ENCODE data around the gene NUMA1. TPM values are rescaled to one million over a fixed set of nuclear protein-coding genes. Genes with fewer than 3 reads are reported as not detected.

The NUMA1 gene
- total and polyA plus RNA-seq, 2 of the 8 experiments (the other 6 are each of a cell fraction or from before 2014, with no cell fraction given) = 101 to 107 TPM

DNA sequence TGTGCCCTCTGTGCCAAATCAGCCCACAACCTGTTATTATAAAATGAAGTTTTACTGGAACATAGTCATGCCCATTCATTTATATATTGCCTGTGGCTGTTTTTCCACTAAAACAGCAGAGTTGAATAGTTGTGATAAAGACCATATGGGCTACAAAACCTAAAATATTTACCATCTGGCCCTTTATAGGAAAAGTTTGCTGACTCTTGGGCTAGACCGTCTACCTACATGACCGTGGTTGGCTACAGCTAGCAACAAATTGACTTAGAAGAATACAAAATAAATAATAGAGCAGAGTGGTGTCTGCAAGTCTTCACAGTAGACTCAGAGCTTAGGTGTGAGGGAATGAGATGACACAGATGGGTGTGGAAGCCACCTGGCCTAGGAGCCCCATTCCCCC lies 92.8 kb downstream of the NUMA1 start:
- H2BK12ac ChIP-seq (ENCODE audit: low read depth, low read length) = no peak overlapping the region
- no peaks in the 10 kb centered on the region for H3K23me2 ChIP-seq (ENCODE audit: low read depth, low read length)
- H2AK5ac ChIP-seq (ENCODE audit: low read depth, low read length) = no peak overlapping the region
- H3K56ac ChIP-seq (replicated peaks; ENCODE audit: insufficient read length, low read depth, low read length) = no peak overlapping the region
- no peak overlapping the region for H2BK15ac ChIP-seq (ENCODE audit: low read length)
- no peak overlapping the region for H2BK5ac ChIP-seq (ENCODE audit: low read depth, low read length)
- no peak for FAIRE-seq
- no peak overlapping the region for H3K23ac ChIP-seq (ENCODE audit: insufficient read length)
- H4K5ac ChIP-seq (ENCODE audit: insufficient read length, low read depth, low read length) = no peak overlapping the region
- no peaks in the 10 kb centered on the region for H3K79me1 ChIP-seq (ENCODE audit: low read depth, low read length)
- no peak overlapping the region for H2BK20ac ChIP-seq (ENCODE audit: low read length)
- no peak overlapping the region for H3K18ac ChIP-seq (ENCODE audit: extremely low read depth, low read length)
- no peak overlapping the region for H3K27ac ChIP-seq (ENCODE audit: low read depth, low read length)
- H4K20me1 ChIP-seq (replicated peaks in 1 of 2; ENCODE audit: control insufficient read depth in 1 of 2, insufficient read depth in 2 of 2, low read length in 2 of 2) = peaks cover 0 to 3% of the 10 kb centered on the region in 2 experiments
- no peak overlapping the region for H2BK120ac ChIP-seq (replicated peaks; ENCODE audit: low read depth, low read length)
- no peak overlapping the region for H3K4ac ChIP-seq (replicated peaks; ENCODE audit: insufficient read length, low read depth, low read length)
- ChIA-PET POLR2A (ENCODE audit: partially characterized antibody) (interaction anchor here (1.0 to 1.5 kb wide), 4 partner anchors 9 to 15 kb away, joined by 3 to 5 read pairs (median 3); partner anchors contain the start of gene IL18BP), CTCF (ENCODE audit: partially characterized antibody) (interaction anchor here (1.1 to 5.4 kb wide), 4 partner anchors 10 to 57 kb away, joined by 3 to 54 read pairs (median 8); no protein-coding TSS in a partner anchor)
- 48% methylated on average over 2 of the region's 2 CpGs; no CpG with 5 or more reads in 1 of the 2 experiments for WGBS, 2 experiments (ENCODE audit: extremely low coverage in 1 of 2, insufficient coverage in 1 of 2, insufficient read length in 1 of 2, insufficient replicate concordance in 2 of 2, low coverage in 1 of 2, low lambda C conversion rate in 2 of 2, missing lambda C conversion rate in 1 of 2)
- no peak overlapping the region for H3K14ac ChIP-seq (ENCODE audit: insufficient read length)
- no peaks in the 10 kb centered on the region for H3K27me3 ChIP-seq (replicated peaks in 1 of 4; ENCODE audit: control insufficient read depth in 3 of 4, extremely low read depth in 1 of 4, insufficient read depth in 3 of 4, low read length in 3 of 4)
- H3K4me2 ChIP-seq (ENCODE audit: insufficient read depth in 1 of 2, low read depth in 2 of 2, low read length in 2 of 2) = no peak overlapping the region
- H3K79me2 ChIP-seq (ENCODE audit: control insufficient read depth in 1 of 2, insufficient read depth in 2 of 2, low read length in 2 of 2) = no peaks in the 10 kb centered on the region
- peaks cover 7 to 23% (median 14%) of the 10 kb centered on the region in 4 experiments for H3K36me3 ChIP-seq (ENCODE audit: control insufficient read depth in 2 of 4, insufficient read depth in 4 of 4, low read length in 3 of 4)
- TF ChIP-seq BCL11A (IDR thresholded peaks at IDR 0.05; ENCODE audit: low read depth in 2 of 2, low read length in 2 of 2) (no peak), SP2 (IDR thresholded peaks at IDR 0.05; ENCODE audit: low read length) (no peak), HDAC2 (IDR thresholded peaks at IDR 0.05; ENCODE audit: borderline replicate concordance in 1 of 2, low read depth in 2 of 2, low read length in 2 of 2) (no peak), MAX (IDR thresholded peaks at IDR 0.05) (no peak)
- TF ChIP-seq, protein P1, sequence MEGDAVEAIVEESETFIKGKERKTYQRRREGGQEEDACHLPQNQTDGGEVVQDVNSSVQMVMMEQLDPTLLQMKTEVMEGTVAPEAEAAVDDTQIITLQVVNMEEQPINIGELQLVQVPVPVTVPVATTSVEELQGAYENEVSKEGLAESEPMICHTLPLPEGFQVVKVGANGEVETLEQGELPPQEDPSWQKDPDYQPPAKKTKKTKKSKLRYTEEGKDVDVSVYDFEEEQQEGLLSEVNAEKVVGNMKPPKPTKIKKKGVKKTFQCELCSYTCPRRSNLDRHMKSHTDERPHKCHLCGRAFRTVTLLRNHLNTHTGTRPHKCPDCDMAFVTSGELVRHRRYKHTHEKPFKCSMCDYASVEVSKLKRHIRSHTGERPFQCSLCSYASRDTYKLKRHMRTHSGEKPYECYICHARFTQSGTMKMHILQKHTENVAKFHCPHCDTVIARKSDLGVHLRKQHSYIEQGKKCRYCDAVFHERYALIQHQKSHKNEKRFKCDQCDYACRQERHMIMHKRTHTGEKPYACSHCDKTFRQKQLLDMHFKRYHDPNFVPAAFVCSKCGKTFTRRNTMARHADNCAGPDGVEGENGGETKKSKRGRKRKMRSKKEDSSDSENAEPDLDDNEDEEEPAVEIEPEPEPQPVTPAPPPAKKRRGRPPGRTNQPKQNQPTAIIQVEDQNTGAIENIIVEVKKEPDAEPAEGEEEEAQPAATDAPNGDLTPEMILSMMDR (IDR thresholded peaks at IDR 0.05; ENCODE audit: control extremely low read depth in 1 of 3, insufficient read depth in 1 of 3, low read depth in 1 of 3, low read length in 3 of 3) = no peak
- H2AFZ ChIP-seq (ENCODE audit: low read length) = no peak overlapping the region
- H3K4me1 ChIP-seq (replicated peaks in 1 of 4; ENCODE audit: control insufficient read depth in 3 of 4, insufficient read depth in 4 of 4, low read length in 3 of 4) = no peaks in the 10 kb centered on the region
- no peaks in the 10 kb centered on the region for H3K9me3 ChIP-seq (ENCODE audit: insufficient read depth in 2 of 2, low read depth in 1 of 2, low read length in 1 of 2)
- H3K9ac ChIP-seq (replicated peaks in 1 of 4; ENCODE audit: extremely low read depth in 1 of 4, low read depth in 3 of 4, low read length in 3 of 4) = no peak overlapping the region
- no peak for DNase-seq (ENCODE audit: low read depth in 1 of 2, low spot score in 2 of 2)
- H4K8ac ChIP-seq (ENCODE audit: extremely low read depth, insufficient read depth, low read length) = no peak overlapping the region
- H3K4me3 ChIP-seq (ENCODE audit: extremely low read depth in 1 of 4, insufficient read depth in 2 of 4, low read depth in 3 of 4, low read length in 4 of 4) = no peak overlapping the region
- H4K91ac ChIP-seq (replicated peaks; ENCODE audit: insufficient read length, low read length) = no peak overlapping the region
